Endothelial cell (in vitro differentiated cells): ENCODE measurements around the gene CRYGS. TPM values are rescaled to one million over a fixed set of nuclear protein-coding genes. Genes with fewer than 3 reads are reported as not detected.

Experiments used
- DNase-seq: peaks from one replicate; pipeline ENCODE4 v3.0.0; 2021; ENCODE audit warnings: low spot score
- H3K27ac Mint-ChIP-seq: one replicate; pipeline ENCODE4 v1.8.0; 2021; ENCODE audit warnings: mixed read lengths, inconsistent platforms; ENCODE audit not compliant: unreplicated experiment
- H3K27me3 Mint-ChIP-seq: one replicate; pipeline ENCODE4 v1.8.0; 2021; ENCODE audit warnings: mild to moderate bottlenecking, moderate library complexity, mixed read lengths, inconsistent platforms; ENCODE audit not compliant: unreplicated experiment
- H3K36me3 Mint-ChIP-seq: one replicate; pipeline ENCODE4 v1.8.0; 2021; ENCODE audit warnings: mild to moderate bottlenecking, low read depth, mixed read lengths, inconsistent platforms; ENCODE audit not compliant: unreplicated experiment
- H3K4me1 Mint-ChIP-seq: one replicate; pipeline ENCODE4 v1.8.0; 2021; ENCODE audit warnings: mild to moderate bottlenecking, mixed read lengths, inconsistent platforms; ENCODE audit not compliant: unreplicated experiment
- H3K4me3 Mint-ChIP-seq: one replicate; pipeline ENCODE4 v1.8.0; 2021; ENCODE audit warnings: mild to moderate bottlenecking, mixed read lengths, inconsistent platforms; ENCODE audit not compliant: unreplicated experiment
- H3K9me3 Mint-ChIP-seq: one replicate; pipeline ENCODE4 v1.8.0; 2021; ENCODE audit warnings: mixed read lengths, inconsistent platforms; ENCODE audit not compliant: unreplicated experiment
- CTCF ChIP-seq: fragments of 200-600 bp; sonication (generic); IDR thresholded peaks from one replicate; pipeline ENCODE4 v1.5.0; 2021; ENCODE audit warnings: antibody characterized with exemption; ENCODE audit not compliant: unreplicated experiment
- total RNA-seq: library from RNA; stranded (reverse); fragmentation: NEBNext Ultra II Directional; extraction: Animal tissue kit (Norgen Biotek cat#: 25700); gene quantifications from one replicate; pipeline ENCODE4 v1.2.1, GENCODE V29; 2021; ENCODE audit not compliant: unreplicated experiment

The CRYGS gene
- total RNA-seq, 1 donor from 2014 or later: 5.8 TPM

GRCh38 chr3:186552408-186553031 is 8.3 kb upstream of the CRYGS start:
- H3K27ac Mint-ChIP-seq: no peak overlapping the region
- H3K27me3 Mint-ChIP-seq: peaks cover 2% of the 10 kb centered on the region
- H3K4me3 Mint-ChIP-seq: no peak overlapping the region
- peaks cover 10% of the 10 kb centered on the region for H3K36me3 Mint-ChIP-seq
- H3K4me1 Mint-ChIP-seq: no peaks in the 10 kb centered on the region
- no peak for TF ChIP-seq CTCF
- H3K9me3 Mint-ChIP-seq: no peaks in the 10 kb centered on the region
- DNase-seq: no peak

GRCh38 chr3:186551387-186551786 is 7.2 kb upstream of the CRYGS start:
- no peak for TF ChIP-seq CTCF
- no peak overlapping the region for H3K4me3 Mint-ChIP-seq
- H3K9me3 Mint-ChIP-seq: no peaks in the 10 kb centered on the region
- H3K36me3 Mint-ChIP-seq: peaks cover 10% of the 10 kb centered on the region
- H3K27ac Mint-ChIP-seq: no peak overlapping the region
- no peaks in the 10 kb centered on the region for H3K4me1 Mint-ChIP-seq
- peaks cover 2% of the 10 kb centered on the region for H3K27me3 Mint-ChIP-seq
- no peak for DNase-seq

- no peak overlapping the region for H3K27ac Mint-ChIP-seq
- DNase-seq: no peak
- H3K9me3 Mint-ChIP-seq: no peaks in the 10 kb centered on the region
- H3K4me3 Mint-ChIP-seq: no peak overlapping the region
- peaks cover 2% of the 10 kb centered on the region for H3K27me3 Mint-ChIP-seq
- TF ChIP-seq CTCF: no peak
- peaks cover 5% of the 10 kb centered on the region for H3K36me3 Mint-ChIP-seq
- H3K4me1 Mint-ChIP-seq: no peaks in the 10 kb centered on the region
These were observed 5.3 kb upstream of the CRYGS start for GRCh38 chr3:186549497-186549896.

GRCh38 chr3:186540835-186541226 is 3.3 kb downstream of the CRYGS start:
- H3K27me3 Mint-ChIP-seq: no peaks in the 10 kb centered on the region
- TF ChIP-seq CTCF: peak; percentile 26
- no peaks in the 10 kb centered on the region for H3K36me3 Mint-ChIP-seq
- DNase-seq: no peak
- no peaks in the 10 kb centered on the region for H3K9me3 Mint-ChIP-seq
- no peak overlapping the region for H3K4me3 Mint-ChIP-seq
- H3K27ac Mint-ChIP-seq: no peak overlapping the region
- peaks cover 9% of the 10 kb centered on the region for H3K4me1 Mint-ChIP-seq

- Mint-ChIP-seq H3K27ac (no peak overlapping the region), H3K9me3 (no peaks in the 10 kb centered on the region), H3K4me1 (peaks cover 9% of the 10 kb centered on the region), H3K27me3 (no peaks in the 10 kb centered on the region), H3K36me3 (no peaks in the 10 kb centered on the region), H3K4me3 (no peak overlapping the region)
- TF ChIP-seq CTCF: peak; percentile 89
- peak; percentile 75 for DNase-seq
These were observed 3.9 kb downstream of the CRYGS start for GRCh38 chr3:186540221-186540834.
